Measurements from ENCODE around the gene CHAF1A.

CHAF1A gene

GRCh38 chr19:4369888-4370260 is 32.6 kb upstream of the CHAF1A start:
- Histone ChIP-seq H3K4me1 (ENCODE audit: control insufficient read depth, insufficient read depth, low read length) (0 out of 2 replicates have a peak, but pooled peaks cover 5% of the 10 kb centered on the region), H3K36me3 (ENCODE audit: control insufficient read depth in 2 of 2, insufficient read depth in 1 of 2, low read length in 2 of 2) (peaks cover 3 to 31% of the 10 kb centered on the region in 2 experiments; a peak in 2 of 3 replicates), H3K4me3 (ENCODE audit: low read depth, low read length) (no peak overlapping the region), H3K9me3 (ENCODE audit: control insufficient read depth, insufficient read depth, low read depth, low read length) (no peaks in the 10 kb centered on the region), H3K27ac (ENCODE audit: extremely low read depth, low read depth, low read length) (peak overlapping the region; percentile 24; the same call in 1 of the 2 replicates)
- TF ChIP-seq ZNF146 (tag by site-specific recombination; IDR thresholded peaks at IDR 0.05) (no peak), CTCF (tag by site-specific recombination; IDR thresholded peaks at IDR 0.05) (peak; percentile 45)
- ChIA-PET POLR2A (interaction anchor here (1.4 kb wide), 1 partner anchor 27 kb away, joined by 6 read pairs; the partner anchor contains the start of gene MPND), CTCF (interaction anchor here (0.9 to 4.7 kb wide), 3 partner anchors 27 to 103 kb away, joined by 3 to 14 read pairs (median 3); partner anchors contain the start of gene SH3GL1)

- CTCF ChIA-PET, result interaction anchor here (0.6 to 4.7 kb wide), 4 partner anchors 18 to 103 kb away, joined by 3 to 14 read pairs (median 4); partner anchors contain the start of gene SH3GL1
- POLR2A ChIA-PET, result interaction anchor here (1.4 kb wide), 1 partner anchor 28 kb away, joined by 6 read pairs; the partner anchor contains the start of gene MPND
- H3K4me3 ChIP-seq (ENCODE audit: low read depth, low read length), result no peak overlapping the region
- no peaks in the 10 kb centered on the region for H3K9me3 ChIP-seq (ENCODE audit: control insufficient read depth, insufficient read depth, low read depth, low read length)
- peaks cover 7% of the 10 kb centered on the region for H3K4me1 ChIP-seq (ENCODE audit: control insufficient read depth, insufficient read depth, low read length)
- peaks cover 0 to 24% of the 10 kb centered on the region in 2 experiments; a peak in 2 of 3 replicates for H3K36me3 ChIP-seq (ENCODE audit: control insufficient read depth in 2 of 2, insufficient read depth in 1 of 2, low read length in 2 of 2)
- H3K27ac ChIP-seq (ENCODE audit: extremely low read depth, low read depth, low read length), result no peak overlapping the region
- TF ChIP-seq REPIN1 (tag by site-specific recombination; IDR thresholded peaks at IDR 0.05; ENCODE audit: low read depth) (no peak), PRDM4 (tag by site-specific recombination; IDR thresholded peaks at IDR 0.05) (no peak), ZNF510 (tag by site-specific recombination; IDR thresholded peaks at IDR 0.05; ENCODE audit: insufficient replicate concordance) (no peak), ZNF157 (tag by site-specific recombination; IDR thresholded peaks at IDR 0.05) (no peak), GLIS1 (tag by site-specific recombination; IDR thresholded peaks at IDR 0.05) (peak; percentile 41), ZNF621 (tag by site-specific recombination; IDR thresholded peaks at IDR 0.05) (no peak)
Observed at GRCh38 chr19:4370418-4371041, 31.9 kb upstream of the CHAF1A start.

GRCh38 chr19:4371247-4372164 is 30.9 kb upstream of the CHAF1A start:
- H3K27ac ChIP-seq (ENCODE audit: extremely low read depth, low read depth, low read length), result no peak overlapping the region
- no peak overlapping the region for H3K4me3 ChIP-seq (ENCODE audit: low read depth, low read length)
- CTCF ChIA-PET, result interaction anchor here (0.6 kb wide), 1 partner anchor 205 kb away, joined by 3 read pairs; no protein-coding TSS in a partner anchor
- POLR2A ChIA-PET, result no interaction called here
- H3K4me1 ChIP-seq (ENCODE audit: control insufficient read depth, insufficient read depth, low read length), result peaks cover 14% of the 10 kb centered on the region
- H3K36me3 ChIP-seq (ENCODE audit: control insufficient read depth in 2 of 2, insufficient read depth in 1 of 2, low read length in 2 of 2), result peaks cover 0 to 15% of the 10 kb centered on the region in 2 experiments; a peak in 2 of 3 replicates
- H3K9me3 ChIP-seq (ENCODE audit: control insufficient read depth, insufficient read depth, low read depth, low read length), result no peaks in the 10 kb centered on the region
- no peak for TF ChIP-seq KLF1 (tag by site-specific recombination; IDR thresholded peaks at IDR 0.05)
- TF ChIP-seq ZNF701 (tag by site-specific recombination; IDR thresholded peaks at IDR 0.05), result no peak
- TF ChIP-seq ZNF600 (tag by site-specific recombination; IDR thresholded peaks at IDR 0.05), result peak; percentile 74; the same call in 1 of the 2 replicates
- no peak for TF ChIP-seq HIC1 (tag by site-specific recombination; IDR thresholded peaks at IDR 0.05)
- TF ChIP-seq PRDM10 (tag by site-specific recombination; IDR thresholded peaks at IDR 0.05), result peak; percentile 20; the same call in 1 of the 2 replicates
- no peak for TF ChIP-seq GFI1B (tag by site-specific recombination; IDR thresholded peaks at IDR 0.05)
- TF ChIP-seq ZNF121 (tag by site-specific recombination; IDR thresholded peaks at IDR 0.05), result 0 out of 2 replicates have a peak, but pooled peaks have one; percentile 64
- TF ChIP-seq ZIC2 (tag by site-specific recombination; IDR thresholded peaks at IDR 0.05), result peak; percentile 53; the same call in 1 of the 2 replicates
- no peak for TF ChIP-seq ZNF426 (tag by site-specific recombination; IDR thresholded peaks at IDR 0.05)
- TF ChIP-seq ZNF140 (tag by site-specific recombination; IDR thresholded peaks at IDR 0.05), result no peak

All from HEK293 (cell line).